T-helper 9 cell (primary cell): ENCODE measurements around the gene USH2A.
"Not testable (repeated sequence)": the region's sequence is repeated elsewhere in the genome, so short reads cannot be mapped to it uniquely, and the experiment has no call there.

Experiments
- DNase-seq: peaks from one replicate; pipeline ENCODE4 v3.0.0-alpha.2; 2020

Gene USH2A

GRCh38 chr1:216388558-216388957 lies 34.7 kb downstream of the USH2A start:
- DNase-seq, result no peak

DNA sequence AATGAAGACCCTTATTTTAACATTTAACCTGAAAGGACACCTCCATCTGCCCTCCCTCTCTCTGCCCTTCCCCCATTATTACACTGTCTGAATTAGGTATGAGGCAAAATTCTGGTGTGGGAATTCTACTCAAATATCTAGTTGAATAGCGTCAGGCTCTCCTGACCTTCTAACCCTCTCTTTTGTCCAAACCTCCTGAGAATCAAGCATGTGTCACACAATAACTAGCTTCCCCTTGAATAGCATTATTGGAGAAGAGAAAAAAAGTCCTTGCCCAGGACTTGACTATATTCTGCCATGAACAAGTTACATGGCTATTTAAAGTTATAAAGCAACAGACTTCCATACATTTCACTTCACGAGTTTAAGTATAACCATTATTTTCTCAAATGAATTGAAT lies 35.5 kb downstream of the USH2A start:
- no peak for DNase-seq

DNA sequence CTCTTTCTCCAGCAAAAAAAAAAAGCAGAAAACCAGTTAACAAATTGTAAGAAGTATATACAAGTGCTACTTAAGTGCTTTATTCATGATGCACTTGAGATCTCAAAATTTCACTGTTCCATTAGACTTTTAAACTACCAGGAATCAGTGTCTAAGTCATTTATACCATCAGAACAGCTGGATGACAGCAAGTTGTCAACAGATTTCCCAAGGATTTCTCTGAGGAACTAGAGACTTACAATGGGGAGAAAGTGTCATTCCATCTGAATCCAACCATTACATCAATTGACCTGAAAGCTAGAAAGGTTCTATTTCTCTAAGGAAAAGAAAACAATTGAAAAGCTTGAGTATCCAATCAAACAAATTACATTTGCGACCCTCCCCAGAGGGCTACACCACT lies 43.8 kb downstream of the USH2A start:
- DNase-seq, result no peak

- DNase-seq, result no peak
Observed at GRCh38 chr1:216368249-216368648, 55.0 kb downstream of the USH2A start.

DNA sequence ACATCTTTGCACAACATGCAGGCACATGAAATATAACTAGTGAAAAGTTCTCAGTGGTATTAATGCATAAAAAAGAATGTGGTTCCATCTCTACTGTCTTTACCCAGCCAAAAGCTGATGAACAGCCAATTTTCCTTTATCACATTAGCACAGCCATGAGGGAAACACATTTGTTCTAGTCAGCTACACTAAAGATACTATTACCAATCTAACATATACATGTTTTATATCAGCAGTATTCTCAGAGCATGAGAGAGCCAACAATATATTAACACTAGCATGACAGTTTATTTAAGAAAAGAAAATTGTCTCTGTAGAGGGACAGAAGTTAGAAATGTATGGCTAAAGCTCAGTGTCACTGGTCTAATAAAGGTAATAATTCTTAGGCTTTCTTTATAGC lies 56.3 kb downstream of the USH2A start:
- no peak for DNase-seq

DNA sequence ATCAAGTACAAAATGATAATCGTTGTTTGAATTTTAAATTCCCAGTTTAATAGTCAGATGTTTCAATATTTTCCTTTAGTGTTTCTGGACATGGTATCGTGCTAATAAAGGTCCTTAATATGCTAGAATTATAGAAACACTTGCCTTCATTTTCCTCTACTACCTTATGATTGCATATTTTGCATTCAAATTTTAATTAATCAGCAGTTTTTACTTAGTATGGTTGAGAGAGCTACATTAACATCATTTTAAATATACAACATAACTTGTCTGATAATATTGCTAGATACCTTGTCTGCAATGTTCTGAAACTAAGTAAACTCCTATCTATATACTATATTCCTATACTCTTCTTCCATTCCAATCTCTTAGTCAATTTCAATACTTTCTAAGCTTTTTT lies 66.3 kb downstream of the USH2A start:
- DNase-seq, result no peak

GRCh38 chr1:216350186-216350585 lies 73.1 kb downstream of the USH2A start:
- DNase-seq, result no peak

- DNase-seq, result no peak
Observed at GRCh38 chr1:216346526-216346925, 76.7 kb downstream of the USH2A start.

DNA sequence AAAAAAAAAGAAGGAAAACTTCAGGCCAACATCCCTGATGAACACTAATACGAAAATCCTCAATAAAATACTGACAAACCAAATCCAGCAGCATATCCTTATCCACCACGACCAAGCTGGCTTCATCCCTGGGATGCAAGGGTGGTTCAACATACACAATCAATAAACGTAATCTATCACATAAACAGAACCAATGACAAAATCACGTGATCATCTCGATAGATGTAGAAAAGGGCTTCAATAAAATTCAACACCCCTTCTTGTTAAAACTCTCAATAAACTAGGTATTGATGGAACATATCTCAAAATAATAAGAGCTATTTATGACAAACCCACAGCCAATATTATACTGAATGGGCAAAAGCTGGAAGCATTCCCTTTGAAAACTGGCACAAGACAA lies 82.7 kb downstream of the USH2A start:
- DNase-seq, result not testable (repeated sequence)

DNA sequence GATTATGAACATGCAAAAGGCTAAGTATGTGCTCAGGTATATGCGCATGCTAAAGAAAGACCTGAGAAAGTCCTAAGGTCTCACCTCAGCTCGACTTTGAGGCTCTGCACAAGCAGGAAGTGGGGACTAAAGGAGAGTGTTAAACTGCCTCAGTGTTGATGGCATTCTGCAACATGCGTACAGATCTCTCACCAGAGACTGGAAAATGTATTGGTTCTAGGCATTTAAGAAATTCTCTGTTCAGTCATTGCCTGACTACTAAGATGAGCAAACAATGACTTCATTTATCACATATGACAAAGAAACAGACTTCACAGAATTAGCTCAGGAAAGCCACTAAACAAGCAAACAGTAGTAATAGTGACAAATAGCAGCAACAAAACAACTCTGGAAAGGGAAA lies 90.8 kb downstream of the USH2A start:
- DNase-seq, result no peak

GRCh38 chr1:216332003-216332402 lies 91.2 kb downstream of the USH2A start:
- DNase-seq, result no peak

DNA sequence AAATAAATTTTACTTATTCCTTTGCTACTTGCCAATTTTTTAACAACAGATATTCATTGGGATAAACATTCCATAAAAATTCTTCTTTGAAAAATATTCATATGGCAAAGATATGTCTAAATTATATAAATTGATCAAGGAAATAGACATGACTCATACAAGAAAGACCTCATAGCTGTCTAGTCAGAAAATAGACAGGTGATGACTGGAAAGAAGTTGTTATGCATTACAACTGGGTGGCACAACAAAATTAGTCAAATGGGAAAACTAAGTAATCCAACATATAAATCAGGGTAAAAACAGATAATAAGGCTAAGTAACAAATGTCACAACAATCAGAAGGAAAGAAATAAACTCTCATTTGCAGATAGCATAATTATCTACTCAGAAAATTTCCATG lies 92.0 kb downstream of the USH2A start:
- DNase-seq, result no peak

GRCh38 chr1:216330262-216330661 lies 93.0 kb downstream of the USH2A start:
- DNase-seq, result no peak

DNA sequence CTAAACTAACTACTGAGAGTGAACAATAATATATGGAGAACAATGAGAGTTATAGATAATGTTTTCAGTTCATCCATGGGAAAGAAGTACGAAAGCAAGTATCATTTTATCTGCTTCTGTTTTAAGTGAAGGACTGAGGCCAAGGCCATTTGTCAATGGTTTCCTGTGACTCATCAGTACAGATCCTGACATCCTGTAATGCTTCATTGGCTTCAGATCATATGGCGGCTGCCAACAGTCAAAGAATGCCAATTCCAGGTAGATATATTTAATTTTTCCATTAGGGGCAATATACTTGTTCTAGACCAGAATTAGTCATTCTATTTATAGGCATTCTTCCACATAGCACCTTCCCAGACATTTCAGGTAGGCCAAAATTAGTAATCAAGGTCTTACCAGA lies 97.3 kb downstream of the USH2A start:
- DNase-seq, result no peak

DNA sequence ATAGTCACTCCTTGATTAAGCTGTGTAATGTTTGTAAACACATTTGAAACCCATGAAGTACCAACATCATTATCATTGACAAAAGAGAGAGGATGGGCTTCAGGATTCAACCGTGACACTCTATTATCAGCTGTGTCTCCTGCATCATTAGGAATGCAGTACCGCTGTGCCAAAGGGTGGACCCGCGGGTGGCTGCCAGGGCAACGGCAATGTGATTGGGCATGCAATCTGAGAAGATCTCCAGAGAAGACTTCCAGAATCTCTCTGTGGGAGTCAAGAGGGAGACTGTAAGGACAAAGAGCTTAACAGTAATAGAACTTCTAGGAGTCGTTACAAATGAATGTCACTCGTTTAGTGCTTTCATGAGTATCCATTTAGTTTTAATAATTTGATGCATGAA lies 97.9 kb downstream of the USH2A start:
- DNase-seq, result no peak

DNA sequence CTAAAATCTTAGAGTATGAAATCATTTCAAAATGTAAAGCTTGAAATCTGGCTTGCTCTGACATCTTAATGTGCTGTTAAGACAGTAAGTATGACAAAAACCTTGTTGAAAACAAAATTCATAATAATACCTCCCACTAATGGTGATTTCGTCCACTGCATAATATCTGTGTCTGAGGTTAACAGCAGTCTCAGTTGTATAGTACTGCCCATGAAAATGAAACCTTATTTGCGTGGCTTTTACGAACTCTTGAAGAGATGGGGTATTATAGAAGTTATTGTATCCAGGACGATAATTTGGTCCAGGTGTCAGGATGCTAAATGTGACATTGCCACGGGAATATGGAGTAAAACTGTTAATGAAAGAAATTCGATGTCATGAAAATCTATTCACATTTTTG lies 99.9 kb downstream of the USH2A start:
- no peak for DNase-seq

GRCh38 chr1:216314379-216315095 lies 108.7 kb downstream of the USH2A start:
- no peak for DNase-seq

- no peak for DNase-seq
Observed at GRCh38 chr1:216310776-216311175, 112.5 kb downstream of the USH2A start.

DNA sequence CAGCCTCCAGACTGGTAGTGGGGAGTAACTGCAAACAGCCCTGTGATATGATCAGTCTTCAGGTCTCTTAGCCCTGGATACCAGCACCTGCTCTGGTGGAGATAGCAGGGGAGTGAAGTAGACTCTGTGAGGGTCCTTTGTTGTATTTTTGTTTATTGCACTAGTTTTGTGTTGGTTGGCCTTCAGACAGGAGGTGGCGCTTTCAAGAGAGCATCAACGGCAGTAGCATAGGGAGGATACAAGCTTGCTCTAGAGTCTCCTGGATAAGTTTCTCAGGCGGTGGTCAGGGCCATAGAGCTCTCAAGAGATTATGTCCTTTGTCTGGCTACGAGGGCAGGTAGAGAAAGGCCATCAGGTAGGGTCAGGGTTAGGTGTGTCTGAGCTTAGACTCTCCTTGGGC lies 116.4 kb downstream of the USH2A start:
- DNase-seq, result no peak

- no peak for DNase-seq
Observed at GRCh38 chr1:216303690-216304089, 119.6 kb downstream of the USH2A start.

- no peak for DNase-seq
Observed at GRCh38 chr1:216293683-216294082, 129.6 kb downstream of the USH2A start.

GRCh38 chr1:216290074-216290473 lies 133.2 kb downstream of the USH2A start:
- DNase-seq, result no peak

GRCh38 chr1:216285052-216285451 lies 138.2 kb downstream of the USH2A start:
- no peak for DNase-seq

DNA sequence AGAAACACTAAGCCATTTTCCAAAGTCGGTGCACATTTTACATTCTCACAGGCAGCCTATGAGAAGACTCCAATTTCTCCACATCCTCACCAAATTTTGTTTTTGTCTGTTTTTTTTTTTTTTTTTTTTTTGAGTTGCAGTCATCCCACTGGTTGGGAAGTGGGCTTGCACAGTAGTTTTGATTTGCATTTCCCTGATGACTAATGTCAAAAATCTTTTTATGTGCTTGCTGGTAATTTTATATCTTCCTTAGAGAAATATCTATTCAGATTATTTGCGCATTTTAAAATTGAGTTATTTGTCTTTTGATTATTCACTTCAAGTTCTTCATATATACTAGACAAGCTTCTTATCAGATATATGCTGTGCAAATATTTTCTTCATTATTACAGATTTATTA lies 141.5 kb downstream of the USH2A start:
- DNase-seq, result no peak

DNA sequence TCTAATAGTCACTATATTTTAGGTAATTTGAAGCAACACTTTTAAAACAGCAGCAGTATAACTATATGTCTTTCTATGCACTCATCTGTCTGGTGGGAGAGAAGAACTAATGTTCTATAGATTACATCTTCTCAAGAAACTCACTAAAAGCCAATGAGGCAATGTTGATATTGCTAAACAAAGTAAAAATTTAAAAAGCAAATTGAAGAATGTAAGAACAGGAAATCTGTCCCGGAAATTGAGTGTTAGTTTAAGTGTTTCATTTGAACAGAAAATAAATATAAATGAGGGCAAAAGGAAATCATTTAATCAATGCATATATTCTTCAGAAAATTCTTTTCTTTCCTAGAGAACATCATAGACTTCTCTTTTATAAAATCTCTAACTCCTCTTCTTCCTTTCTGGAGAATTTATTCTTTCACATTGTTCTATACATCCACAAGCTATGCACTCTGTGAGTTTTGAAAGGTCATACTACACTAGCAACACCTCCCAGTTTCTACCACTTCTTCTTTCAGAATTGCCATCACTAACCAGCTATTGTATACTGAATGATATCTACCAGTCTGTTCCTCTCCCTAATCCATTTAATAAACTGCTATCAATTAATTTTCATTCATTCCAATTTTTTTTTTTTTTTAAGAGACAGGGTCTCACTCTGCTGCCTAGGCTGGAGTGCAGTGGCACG lies 153.0 kb downstream of the USH2A start:
- DNase-seq, result no peak
